T47D (cell line): Measurements from ENCODE around the gene TLR10.

Experiments used
- DNase-seq, 2 experiments: peaks; one replicate each; pipeline versions ENCODE4 v3.0.0 to v3.0.0-alpha.2; 2011 to 2012; ENCODE audit warnings: low read depth in 1 of 2, low spot score in 1 of 2
- JUND ChIP-seq: IDR thresholded peaks from 2 replicates; pipeline ENCODE4 v1.6.1; 2012; ENCODE audit warnings: low read depth
- in situ Hi-C: cut with HindIII; loops from 2 replicates; pipeline ENCODE4 v1.10.0; 2016; ENCODE audit warnings: low sequenced_read_pairs, low pct_unique_long_range_greater_than_20kb

Gene TLR10, protein sequence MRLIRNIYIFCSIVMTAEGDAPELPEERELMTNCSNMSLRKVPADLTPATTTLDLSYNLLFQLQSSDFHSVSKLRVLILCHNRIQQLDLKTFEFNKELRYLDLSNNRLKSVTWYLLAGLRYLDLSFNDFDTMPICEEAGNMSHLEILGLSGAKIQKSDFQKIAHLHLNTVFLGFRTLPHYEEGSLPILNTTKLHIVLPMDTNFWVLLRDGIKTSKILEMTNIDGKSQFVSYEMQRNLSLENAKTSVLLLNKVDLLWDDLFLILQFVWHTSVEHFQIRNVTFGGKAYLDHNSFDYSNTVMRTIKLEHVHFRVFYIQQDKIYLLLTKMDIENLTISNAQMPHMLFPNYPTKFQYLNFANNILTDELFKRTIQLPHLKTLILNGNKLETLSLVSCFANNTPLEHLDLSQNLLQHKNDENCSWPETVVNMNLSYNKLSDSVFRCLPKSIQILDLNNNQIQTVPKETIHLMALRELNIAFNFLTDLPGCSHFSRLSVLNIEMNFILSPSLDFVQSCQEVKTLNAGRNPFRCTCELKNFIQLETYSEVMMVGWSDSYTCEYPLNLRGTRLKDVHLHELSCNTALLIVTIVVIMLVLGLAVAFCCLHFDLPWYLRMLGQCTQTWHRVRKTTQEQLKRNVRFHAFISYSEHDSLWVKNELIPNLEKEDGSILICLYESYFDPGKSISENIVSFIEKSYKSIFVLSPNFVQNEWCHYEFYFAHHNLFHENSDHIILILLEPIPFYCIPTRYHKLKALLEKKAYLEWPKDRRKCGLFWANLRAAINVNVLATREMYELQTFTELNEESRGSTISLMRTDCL

DNA sequence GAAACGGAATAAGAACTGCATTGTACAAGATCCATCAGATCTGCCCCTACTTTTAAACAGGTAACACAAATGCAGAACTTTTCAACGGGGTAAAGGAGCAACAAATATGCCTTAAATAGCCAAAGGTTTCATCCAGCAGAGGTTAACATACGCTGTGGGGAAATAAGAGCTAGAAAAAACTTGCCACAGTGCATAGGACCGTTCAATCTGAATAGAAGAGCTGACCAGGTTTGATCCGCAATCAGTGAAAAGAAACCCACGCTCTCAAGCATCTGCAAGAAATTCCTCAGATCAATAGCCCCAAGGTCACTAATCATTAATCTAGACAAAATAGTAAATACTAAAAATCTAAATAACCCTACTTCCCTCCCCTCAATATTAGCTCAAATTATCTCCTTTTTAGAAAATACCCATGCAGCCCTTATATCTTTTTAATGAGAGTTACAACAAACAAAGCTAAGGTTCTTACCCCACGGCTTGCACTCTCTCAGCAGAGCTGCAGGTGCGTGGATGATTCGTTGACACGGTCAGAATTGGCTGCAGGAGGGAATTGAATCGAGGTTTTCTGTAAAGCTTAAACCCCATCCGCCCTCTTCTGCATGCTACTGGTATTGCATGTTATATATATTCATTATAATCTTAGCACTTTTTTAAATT lies at the start of gene TLR10:
Gene TLR10 (minus strand): TSS at position 539 of the 657 bp plus-strand sequence. CDS start 7,400 bp downstream, outside the sequence.
- in situ Hi-C loops, result no loop called here
- no peak for TF ChIP-seq JUND

DNA sequence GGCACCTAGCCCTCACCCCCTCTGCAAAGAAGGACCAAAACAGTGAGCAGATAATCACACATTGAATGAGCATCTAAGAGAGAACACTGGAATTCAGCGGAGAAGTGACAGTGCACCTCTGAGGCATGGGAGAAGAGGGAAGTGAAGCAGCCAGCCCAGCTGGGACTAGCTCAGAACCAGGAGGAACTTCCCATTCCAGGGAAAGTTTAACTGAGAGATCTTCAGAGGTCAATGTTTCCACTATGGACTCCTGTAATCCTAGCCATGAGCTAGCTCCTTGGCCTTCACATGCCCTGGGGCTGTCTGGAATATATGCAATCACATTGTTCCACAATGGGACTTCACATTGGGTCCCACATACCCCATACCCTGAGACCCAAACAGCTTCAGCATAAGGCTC lies 49.4 kb upstream of the TLR10 start:
- DNase-seq, result no peak
- no peak for TF ChIP-seq JUND
- in situ Hi-C loops, result no loop called here

More for the DNA sequence above, at the start of gene TLR10:
- peak; percentile 9 to 59 for DNase-seq

DNA sequence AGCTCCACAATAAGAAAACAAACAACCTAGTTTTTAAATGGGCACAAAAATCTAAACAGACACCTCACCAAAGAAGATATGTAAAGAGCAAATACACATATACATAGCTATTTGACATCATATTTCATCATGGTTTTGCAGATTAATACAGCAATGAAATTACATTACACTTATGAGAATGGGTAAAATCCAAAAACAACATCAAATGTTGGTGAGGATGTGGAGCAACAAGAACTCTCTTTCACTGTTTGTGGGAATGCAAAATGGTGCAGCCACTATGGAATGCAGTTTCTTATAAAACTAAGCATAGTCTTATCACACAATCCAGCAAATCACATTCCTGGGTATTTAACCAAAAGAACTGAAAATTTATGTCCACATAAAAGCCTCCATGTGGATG lies 48.9 kb upstream of the TLR10 start:
- in situ Hi-C loops, result no loop called here
- no peak for TF ChIP-seq JUND
- no peak for DNase-seq

DNA sequence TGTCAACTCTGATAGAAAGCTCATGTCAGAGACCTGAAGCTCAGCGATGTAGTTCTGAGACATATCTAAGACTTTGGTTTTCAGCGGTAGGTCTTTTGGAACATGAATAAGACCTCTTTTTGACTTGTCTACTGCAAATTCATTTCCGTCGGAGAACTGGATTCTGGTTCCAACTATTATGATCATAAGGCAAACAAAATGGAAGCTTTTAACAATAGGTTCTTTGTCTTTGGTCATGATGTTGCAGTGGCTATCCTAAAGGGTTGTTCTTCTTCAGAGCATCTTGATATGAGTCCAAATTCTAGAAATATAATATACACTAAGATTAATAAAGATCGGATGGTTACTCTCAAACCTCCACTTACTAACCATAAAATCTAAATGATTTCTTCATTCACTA lies 46.4 kb upstream of the TLR10 start:
- no peak for DNase-seq
- in situ Hi-C loops, result no loop called here
- TF ChIP-seq JUND, result no peak

DNA sequence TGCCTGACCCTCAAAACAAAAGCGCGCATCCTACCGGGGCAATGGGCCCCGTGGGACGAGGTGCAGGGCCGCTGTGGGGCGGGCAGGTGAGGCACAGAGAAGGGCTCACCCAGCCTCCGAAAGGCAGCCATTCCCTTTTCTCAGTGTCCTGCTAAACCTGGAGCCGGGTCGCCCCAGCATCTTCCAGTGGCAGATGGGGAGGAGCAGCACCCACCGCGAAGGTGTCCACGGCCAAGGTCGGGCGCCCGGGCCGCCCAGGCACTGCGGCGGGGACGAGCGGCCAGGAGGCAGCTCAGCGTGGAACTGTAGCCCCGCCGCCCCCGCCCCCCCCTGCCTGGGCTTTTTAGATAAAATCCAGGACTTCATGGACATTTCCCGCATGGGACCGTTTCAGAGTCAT lies 41.0 kb upstream of the TLR10 start:
- in situ Hi-C loops, result no loop called here
- no peak for DNase-seq
- TF ChIP-seq JUND, result no peak

DNA sequence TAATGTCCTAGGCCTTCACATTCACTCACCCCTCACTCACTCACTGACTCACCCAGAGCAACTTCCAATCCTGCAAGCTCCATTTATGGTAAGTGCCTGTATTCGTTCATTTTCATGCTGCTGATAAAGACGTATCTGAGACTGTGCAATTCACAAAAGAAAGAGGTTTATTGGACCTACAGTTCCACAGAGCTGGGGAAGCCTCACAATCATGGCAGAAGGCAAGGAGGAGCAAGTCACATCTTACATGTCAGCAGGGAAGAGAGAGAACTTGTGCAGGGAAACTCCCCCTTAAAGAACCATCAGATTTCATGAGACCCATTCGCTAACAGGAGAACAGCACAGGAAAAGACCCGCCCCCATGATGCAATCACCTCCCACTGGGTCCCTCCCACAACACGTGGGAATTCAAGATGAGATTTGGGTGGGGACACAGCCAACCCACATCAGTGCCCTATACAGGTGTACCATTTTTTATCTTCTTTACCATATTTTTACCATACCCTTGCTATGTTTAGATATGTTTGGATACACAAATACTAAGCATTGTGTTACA lies 40.0 kb upstream of the TLR10 start:
- TF ChIP-seq JUND, result no peak
- in situ Hi-C loops, result no loop called here
- no peak for DNase-seq

DNA sequence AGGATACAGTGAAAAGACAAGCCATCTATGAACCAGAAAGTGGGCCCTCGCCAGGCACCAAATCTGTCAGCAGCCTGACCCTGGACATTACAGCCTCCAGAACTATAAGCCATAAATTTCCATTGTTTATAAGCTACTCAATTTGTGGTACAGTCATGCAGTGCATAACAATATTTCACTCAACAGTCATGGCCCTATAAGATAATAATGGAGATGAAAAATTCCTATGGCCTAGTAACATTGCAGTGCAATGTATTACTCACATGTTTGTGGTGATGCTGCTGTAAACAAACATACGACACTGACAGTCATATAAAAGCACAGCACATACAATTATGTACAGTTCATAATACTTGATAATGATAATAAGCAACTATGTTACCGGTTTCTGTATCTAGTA lies 38.9 kb upstream of the TLR10 start:
- DNase-seq, result no peak
- TF ChIP-seq JUND, result no peak
- in situ Hi-C loops, result no loop called here

DNA sequence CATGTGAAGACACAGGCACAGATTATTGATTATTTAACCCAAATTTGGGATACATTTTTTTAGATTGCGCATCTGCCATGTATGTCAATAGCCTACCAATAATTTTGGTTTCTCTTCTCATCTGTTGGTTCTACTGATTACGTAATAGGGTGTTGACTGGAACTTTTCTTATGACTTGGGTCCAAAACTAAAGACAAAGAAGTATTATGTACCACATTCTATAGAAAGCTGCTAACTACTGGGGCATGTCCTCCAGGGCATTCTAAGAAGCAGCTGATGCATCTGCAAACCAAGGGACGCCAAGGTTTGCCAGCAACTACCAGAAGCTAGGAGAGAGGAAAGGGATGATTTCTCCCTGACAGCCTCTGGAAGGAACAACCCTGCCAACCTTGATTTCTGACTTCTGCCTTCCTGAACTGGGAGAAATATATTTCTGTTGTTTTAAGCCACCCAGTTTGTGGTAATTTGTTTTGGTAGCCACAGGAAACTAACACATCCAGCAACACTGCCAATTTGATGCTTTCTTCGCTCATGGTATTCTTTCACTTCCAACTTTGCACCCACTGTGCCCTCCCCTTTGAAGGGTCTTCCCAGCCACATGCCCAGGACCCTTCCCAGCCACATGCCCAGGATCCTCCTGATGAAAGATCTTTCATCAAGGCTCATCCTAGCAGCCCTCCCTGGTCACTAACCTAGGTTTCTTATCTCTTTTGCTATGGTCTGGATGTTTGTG lies 37.7 kb upstream of the TLR10 start:
- in situ Hi-C loops, result no loop called here
- TF ChIP-seq JUND, result no peak
- no peak for DNase-seq

DNA sequence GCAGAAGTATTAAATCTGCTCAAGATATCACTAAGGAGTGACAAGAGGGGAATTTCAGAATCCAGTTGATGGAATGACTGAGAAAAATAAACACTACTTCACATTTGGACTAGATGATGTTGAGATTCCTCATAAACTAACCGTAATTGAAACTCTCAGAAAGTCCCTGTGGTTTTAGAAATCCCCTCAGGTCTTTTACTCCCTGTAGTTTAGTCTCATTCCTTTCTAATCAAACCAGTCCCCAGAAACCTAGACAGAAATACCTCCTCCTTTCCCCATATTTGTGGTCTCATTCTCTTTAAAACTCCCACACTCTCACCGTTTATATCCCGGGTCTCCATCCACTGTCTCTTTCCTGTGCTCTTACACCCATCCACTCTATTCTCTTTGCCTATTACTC lies 36.8 kb upstream of the TLR10 start:
- no peak for DNase-seq
- TF ChIP-seq JUND, result no peak
- in situ Hi-C loops, result no loop called here

DNA sequence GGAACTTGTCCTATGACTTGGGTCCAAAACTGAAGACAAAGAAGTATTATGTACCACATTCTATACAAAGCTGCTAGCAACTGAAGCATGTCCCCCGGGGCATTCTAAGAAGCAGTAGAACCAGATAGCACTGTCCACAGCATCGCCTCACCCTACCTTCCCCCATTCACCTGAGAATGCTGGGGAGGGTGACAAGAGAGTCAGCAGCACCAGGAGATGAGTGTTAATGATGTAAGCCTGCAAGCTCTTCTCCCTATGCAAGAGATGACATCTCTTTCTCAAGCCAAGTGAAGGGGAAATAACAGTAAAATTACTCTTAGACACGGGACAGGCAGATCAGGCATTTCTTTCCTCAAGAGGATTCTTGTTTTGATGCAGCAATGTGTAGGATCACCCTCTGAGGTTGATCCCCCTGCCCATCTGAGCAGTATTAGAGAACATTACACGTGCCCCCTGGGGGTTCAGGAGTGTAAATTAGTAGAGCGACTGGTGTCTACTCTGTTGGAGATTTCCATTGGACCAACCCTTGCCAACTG lies 35.7 kb upstream of the TLR10 start:
- in situ Hi-C loops, result no loop called here
- no peak for TF ChIP-seq JUND
- peak in 1 of 2 experiments; percentile 66 for DNase-seq

DNA sequence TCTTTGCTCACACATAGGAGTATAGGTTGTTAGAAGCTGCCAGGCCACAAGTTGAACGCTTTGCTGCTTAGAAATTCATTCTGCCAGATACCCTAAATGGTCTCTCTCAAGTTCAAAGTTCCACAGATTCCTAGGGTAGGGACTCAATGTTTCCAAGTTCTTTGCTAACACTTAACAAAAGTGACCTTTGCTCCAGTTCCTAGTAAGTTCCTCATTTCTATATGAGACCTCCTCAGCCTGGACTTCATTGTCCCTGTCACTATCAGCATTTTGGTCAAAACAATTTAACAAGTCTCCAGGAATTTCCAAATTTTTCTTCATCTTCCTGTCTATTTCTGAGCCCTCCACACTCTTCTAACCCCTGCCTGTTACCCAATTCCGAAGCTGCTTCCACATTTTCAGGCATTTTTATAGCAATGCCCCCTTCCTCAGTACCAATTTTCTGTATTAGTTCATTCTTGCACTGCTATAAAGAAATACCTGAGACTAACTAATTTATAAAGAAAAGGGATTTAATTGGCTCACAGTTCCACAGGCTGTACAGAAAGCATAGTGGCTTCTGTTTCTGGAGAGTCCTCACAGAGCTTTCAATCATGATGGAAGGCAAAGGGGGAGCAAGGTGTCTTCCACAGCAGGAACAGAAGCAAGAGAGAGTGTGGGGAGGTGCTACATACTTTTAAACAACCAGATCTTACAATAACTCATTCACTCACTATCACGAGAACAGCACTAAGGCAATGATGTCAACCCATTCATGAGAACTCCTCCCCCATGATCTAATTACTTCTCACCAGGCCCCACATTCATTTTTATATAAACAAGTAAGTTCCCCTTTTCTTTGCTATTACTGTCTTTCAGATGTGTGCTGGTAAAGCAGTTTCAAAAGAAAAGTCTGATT lies 33.3 kb upstream of the TLR10 start:
- TF ChIP-seq JUND, result no peak

More for the DNA sequence above, 33.3 kb upstream of the TLR10 start:
- no peak for DNase-seq
- in situ Hi-C loops, result no loop called here
